Measurements from ENCODE around the gene CNOT6L.

DNA sequence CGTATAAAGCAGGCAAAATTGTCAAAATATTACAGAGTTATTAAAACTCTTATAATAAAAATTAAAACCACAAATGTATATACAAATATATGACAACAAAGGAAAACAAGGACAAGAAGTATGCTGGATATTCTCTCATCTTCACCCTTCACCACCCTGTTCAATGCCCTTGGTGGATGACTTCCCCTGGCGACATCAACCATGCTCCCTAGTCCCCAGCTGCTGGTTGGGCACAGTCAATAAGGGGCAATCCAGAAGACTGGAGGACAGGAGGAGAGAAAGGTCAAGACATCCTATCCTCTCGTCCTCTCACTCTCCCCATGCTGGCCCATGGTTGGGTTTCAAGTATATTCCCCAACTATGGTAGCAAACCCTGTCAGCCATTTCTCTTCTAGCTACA lies 142.3 kb downstream of the CNOT6L start:
- no peak for TF ChIP-seq STAG1 (CRISPR knock-in tag; IDR thresholded peaks at IDR 0.05)
- TF ChIP-seq ZNF263 (CRISPR knock-in tag; IDR thresholded peaks at IDR 0.05), result no peak
- TF ChIP-seq, protein P1, sequence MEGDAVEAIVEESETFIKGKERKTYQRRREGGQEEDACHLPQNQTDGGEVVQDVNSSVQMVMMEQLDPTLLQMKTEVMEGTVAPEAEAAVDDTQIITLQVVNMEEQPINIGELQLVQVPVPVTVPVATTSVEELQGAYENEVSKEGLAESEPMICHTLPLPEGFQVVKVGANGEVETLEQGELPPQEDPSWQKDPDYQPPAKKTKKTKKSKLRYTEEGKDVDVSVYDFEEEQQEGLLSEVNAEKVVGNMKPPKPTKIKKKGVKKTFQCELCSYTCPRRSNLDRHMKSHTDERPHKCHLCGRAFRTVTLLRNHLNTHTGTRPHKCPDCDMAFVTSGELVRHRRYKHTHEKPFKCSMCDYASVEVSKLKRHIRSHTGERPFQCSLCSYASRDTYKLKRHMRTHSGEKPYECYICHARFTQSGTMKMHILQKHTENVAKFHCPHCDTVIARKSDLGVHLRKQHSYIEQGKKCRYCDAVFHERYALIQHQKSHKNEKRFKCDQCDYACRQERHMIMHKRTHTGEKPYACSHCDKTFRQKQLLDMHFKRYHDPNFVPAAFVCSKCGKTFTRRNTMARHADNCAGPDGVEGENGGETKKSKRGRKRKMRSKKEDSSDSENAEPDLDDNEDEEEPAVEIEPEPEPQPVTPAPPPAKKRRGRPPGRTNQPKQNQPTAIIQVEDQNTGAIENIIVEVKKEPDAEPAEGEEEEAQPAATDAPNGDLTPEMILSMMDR (CRISPR knock-in tag; IDR thresholded peaks at IDR 0.05), result no peak
- no peak for TF ChIP-seq KLF15 (CRISPR knock-in tag; IDR thresholded peaks at IDR 0.05; ENCODE audit: borderline replicate concordance)
- TF ChIP-seq MAX (IDR thresholded peaks at IDR 0.05), result no peak
